ENCODE data around the gene ESPL1.

DNA sequence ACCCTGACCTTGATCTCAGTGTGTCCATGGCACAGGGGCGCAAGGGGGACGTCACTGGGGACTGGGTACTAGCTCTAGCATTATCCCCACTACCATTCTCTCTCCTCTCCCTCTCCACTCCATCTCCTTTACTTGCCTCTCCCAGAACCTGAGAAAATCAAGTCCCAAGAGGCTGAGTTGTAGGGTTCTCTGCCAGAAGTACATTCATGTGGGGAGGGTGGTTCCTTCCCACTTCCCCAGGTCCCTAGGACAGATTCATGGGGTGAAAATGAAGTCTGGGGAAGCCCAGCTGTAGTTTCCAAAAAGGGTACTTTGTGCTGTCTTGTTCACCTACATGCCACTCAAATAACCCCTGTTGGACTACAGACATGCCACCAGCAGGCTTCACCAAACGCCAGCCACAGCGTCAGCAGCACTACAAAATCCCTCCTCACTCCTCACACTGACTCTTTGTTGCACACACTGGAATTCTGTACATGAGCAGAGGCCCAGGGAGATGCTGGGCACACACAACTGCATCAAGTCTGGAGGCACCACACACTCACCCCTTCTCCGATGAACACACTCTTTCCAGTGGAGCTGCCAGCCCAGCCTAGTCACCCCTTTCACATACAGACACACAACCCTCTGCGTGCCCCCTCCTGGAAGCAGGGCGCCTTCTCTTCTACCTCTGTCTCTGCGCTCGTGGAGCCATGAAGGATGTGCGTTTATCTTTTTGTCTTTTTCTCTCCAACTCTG lies 43.0 kb upstream of the ESPL1 start:
- no peak for TF ChIP-seq POLR2A (IDR thresholded peaks at IDR 0.05)
- TF ChIP-seq, protein P1, sequence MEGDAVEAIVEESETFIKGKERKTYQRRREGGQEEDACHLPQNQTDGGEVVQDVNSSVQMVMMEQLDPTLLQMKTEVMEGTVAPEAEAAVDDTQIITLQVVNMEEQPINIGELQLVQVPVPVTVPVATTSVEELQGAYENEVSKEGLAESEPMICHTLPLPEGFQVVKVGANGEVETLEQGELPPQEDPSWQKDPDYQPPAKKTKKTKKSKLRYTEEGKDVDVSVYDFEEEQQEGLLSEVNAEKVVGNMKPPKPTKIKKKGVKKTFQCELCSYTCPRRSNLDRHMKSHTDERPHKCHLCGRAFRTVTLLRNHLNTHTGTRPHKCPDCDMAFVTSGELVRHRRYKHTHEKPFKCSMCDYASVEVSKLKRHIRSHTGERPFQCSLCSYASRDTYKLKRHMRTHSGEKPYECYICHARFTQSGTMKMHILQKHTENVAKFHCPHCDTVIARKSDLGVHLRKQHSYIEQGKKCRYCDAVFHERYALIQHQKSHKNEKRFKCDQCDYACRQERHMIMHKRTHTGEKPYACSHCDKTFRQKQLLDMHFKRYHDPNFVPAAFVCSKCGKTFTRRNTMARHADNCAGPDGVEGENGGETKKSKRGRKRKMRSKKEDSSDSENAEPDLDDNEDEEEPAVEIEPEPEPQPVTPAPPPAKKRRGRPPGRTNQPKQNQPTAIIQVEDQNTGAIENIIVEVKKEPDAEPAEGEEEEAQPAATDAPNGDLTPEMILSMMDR (IDR thresholded peaks at IDR 0.05), result no peak
- peak; percentile 28 for TF ChIP-seq POLR2AphosphoS5 (IDR thresholded peaks at IDR 0.05)

Measured in gastroesophageal sphincter (tissue), 3 donors.